ENCODE data around the gene SGCA.
A peak's percentile ranks its signal among the peaks of the same experiment; 100 is the strongest.

Gene SGCA

GRCh38 chr17:50165867-50166517 is at the start of gene SGCA:
TSS of gene SGCA (plus strand) at chr17:50166005. CDS start at chr17:50166041, 36 bp downstream.
- no peak for DNase-seq

GRCh38 chr17:50117202-50118051 is 48.4 kb upstream of the SGCA start:
- DNase-seq: peak; percentile 53 to 74 (median 63)

DNA sequence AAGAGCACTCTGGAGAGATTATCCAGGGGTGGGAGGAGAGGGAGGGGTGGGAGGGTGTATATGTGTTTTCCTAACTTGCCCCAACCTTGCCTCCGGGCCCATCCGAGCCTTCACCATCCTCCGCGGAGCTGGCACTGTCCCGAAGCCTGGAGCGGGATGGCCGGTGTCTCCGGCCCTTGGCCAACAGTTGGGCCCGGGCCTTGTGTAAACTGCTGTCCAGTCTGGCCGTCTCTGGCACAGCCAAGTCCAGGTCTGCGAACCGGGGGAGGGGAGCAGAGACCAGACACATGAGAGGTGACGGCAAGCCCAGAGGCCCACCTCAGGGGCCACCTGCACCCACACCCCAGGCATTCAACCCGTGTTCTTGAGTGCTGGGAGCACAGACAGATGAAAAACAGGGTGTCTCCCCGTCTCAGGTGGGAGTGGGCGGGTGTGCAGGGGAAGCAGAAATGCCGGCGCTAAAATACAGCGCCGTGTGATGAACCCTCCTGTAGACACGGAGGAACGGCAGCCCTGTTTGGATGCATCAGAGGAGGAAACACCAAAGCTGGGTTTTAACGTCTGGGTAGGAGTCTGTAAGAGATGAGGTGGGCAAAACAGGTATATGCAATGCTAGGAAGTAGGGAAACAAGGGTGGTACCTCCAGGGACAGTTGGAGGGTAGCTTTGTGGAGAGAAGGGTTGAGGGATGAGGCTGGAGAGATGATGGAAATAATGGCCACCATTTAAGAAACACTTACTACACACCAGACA is 47.6 kb upstream of the SGCA start:
- no peak for DNase-seq

DNA sequence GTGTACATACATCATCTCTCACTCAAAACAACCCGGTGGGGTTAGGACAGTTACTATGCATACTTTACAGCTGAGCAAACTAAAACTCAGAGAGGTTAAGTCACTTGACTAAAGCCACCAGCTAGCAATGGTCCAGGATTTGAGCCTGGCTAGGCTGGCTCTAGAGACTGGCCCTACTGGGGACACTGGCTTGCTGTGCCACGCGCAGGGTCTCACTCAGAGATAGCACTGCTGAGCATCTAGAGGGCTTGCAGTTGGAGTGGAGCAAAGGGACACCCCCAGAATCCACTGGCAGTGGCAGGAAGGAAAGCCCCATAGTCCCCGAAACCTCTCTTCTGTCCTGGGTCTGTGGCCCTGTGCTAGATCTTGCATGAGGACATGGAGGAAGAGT is 47.0 kb upstream of the SGCA start:
- DNase-seq: no peak

- no peak for DNase-seq
Observed at GRCh38 chr17:50120475-50121253, 45.1 kb upstream of the SGCA start.

GRCh38 chr17:50122945-50123344 is 42.9 kb upstream of the SGCA start:
- no peak for DNase-seq

GRCh38 chr17:50123649-50124349 is 42.0 kb upstream of the SGCA start:
- no peak for DNase-seq

GRCh38 chr17:50125420-50125997 is 40.3 kb upstream of the SGCA start:
- DNase-seq: no peak

DNA sequence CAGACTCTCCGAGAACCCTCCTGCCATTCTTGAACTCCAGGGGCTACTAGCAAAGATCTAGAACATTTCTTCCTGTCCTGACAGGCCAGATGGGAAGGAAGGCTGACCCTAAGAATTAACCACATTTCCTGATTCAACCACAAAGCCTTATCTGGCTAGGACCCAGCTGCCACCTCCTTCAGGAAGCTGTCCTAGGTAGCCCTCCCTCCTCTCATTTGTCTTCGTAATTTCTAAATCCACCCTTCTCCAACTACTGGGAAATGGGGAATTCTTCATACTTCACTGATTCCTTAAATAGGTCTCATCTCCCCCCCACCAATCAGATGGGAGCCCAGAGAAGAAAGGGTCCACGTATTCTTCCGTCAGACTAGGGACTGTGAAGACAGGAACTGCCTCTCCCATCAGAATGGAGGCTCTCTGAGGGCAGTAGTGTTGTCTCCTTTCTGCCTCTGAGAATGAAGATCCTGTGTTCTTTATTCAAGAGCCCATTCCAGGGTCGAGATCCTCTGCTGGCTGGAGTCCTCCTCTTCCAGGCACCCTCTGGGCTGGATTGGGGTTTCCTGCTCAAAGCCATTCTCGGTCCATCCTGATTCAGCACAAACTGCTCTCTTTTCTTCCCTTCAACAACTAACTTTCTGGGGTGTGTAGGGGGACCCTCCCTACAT is 38.0 kb upstream of the SGCA start:
- peak in 1 of 3 donors; percentile 23 for DNase-seq

DNA sequence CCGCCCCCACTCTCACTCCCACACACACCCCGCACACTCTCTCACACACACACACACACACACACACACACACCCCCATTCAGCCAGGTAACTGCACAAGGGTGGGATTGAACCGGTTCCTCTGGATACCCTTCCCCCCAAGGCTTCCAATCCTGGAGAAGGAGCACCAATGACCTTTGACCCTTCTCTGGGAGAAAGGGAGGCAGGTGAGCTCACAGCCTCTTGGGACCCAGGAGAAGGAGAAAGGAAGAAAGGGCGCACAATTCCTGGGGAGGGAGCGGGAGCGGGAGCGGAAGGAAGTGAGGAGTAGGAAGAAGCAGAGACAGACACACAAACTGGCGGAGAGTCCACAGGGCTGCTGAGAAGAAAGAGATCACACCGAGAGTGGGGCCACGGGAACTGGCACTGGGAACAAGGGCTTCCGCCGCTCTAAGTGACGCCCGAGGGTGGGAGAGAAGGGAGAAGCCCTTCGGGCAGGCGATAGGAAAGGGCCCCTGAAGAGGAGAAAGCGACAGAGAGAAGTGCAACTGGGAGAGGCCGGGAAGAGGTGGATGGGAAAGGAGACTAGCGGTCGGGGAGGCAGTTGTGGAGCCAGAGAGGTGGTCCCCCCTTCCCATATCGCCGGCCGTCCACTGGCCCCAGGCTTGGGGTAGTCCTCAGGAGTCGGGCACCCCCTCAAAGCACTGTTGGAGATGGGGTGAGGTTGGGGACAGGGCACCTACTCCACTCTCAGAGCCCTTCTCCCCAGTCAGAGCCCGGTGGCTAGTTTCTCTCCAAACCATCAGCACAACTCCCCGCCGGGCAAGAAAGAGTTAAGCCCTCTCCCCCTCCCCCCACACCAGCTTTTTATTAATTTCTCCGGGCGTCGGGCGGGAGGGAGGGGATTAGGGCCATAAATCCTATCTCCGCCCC is 37.1 kb upstream of the SGCA start:
- peak; percentile 42 to 57 (median 50) for DNase-seq

GRCh38 chr17:50129353-50129727 is 36.5 kb upstream of the SGCA start:
- DNase-seq: no peak

GRCh38 chr17:50129728-50130558 is 35.9 kb upstream of the SGCA start, which contains the start of gene SAMD14:
TSS of gene SAMD14 (minus strand) at chr17:50130160. CDS start at chr17:50124959, 5,201 bp downstream.
- peak; percentile 80 to 91 (median 80) for DNase-seq

GRCh38 chr17:50130559-50131305 is 35.1 kb upstream of the SGCA start:
- no peak for DNase-seq

DNA sequence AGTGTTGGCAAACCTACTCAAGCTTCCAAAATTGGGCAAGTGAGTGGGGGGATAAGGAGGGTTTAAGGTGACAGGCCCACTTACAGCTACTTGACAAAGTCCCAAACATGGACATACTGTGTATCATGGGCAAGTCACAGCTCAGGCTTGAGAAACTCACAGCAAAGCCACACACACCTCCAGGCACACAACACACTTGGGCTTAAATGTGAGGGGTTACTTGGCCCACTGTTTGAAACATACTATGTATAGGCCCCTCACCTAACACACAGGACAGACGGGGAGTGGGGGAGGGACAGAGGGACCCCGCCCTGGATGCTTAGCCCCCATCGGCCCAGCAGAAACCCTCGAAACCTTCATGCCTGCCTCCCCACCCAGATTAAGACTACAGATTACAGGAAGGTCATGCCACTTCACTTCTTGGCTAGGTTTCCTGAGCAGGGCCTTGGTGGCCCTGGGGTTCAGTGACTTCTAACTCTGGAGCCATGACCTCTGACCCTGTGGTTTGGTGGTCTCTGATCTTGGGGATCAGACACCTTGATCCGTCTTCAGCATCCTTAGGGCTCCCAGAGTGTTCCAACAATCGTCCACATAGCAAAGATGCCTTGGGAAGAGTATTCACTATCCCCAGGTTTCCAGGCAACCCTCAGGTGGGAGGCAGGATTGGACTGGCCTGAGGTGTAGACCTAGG is 33.6 kb upstream of the SGCA start:
- DNase-seq: no peak

DNA sequence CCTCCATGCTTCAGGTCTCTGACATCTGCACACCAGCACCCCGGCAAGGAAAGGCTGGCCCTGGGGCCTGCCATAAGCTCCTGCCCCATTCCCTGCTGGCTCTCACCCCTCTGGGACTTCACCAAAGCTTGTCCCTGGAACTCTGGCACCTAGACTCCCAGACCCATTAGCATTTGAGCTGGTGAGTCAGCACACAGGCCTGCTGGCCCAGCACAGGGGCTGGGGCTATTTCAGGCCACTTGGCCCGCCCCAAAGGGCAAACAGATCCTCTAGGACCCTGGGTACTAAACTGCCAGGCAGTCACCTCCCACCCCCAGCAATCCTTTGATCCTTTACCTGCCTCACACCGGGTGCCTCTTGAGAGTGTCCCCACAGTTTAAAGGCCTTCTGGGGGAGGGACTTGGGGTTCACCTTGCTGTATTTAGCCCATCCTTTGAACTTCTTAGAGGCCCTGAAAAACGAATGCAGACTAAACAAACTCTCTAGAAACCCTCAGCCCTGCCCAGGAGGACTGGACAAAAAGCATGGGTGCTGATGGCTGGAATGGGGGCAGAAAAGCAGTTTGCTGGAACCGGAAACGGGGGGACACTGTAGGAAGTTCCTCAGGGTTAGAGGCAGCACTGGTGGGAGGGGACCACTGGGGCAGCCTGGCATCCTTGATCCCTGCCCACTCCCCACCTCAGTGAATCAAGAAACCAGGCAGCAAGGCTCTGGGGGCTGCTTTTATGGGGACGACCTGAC is 32.6 kb upstream of the SGCA start:
- no peak for DNase-seq

- no peak for DNase-seq
Observed at GRCh38 chr17:50133769-50134099, 32.1 kb upstream of the SGCA start.

Data from suppressor macrophage treated with lipopolysaccharide for 1 hour (primary cell).